BLaER1 (cell line): ENCODE data around the gene NDRG4.

Experiments
- H3K27ac ChIP-seq: shearing (Covaris generic); formaldehyde crosslinking; 2 replicates; pipeline ENCODE4 v1.8.1; 2022
- H3K27me3 ChIP-seq: shearing (Covaris generic); formaldehyde crosslinking; 2 replicates; pipeline ENCODE4 v1.8.1; 2022
- H3K36me3 ChIP-seq: shearing (Covaris generic); formaldehyde crosslinking; 2 replicates; pipeline ENCODE4 v1.8.1; 2022
- H3K4me1 ChIP-seq: shearing (Covaris generic); formaldehyde crosslinking; 2 replicates; pipeline ENCODE4 v1.8.1; 2022
- H3K4me2 ChIP-seq: shearing (Covaris generic); formaldehyde crosslinking; 2 replicates; pipeline ENCODE4 v1.8.1; 2022
- H3K4me3 ChIP-seq: shearing (Covaris generic); formaldehyde crosslinking; 2 replicates; pipeline ENCODE4 v1.8.1; 2022
- H3K9ac ChIP-seq: shearing (Covaris generic); formaldehyde crosslinking; 2 replicates; pipeline ENCODE4 v1.8.1; 2022
- H3K9me3 ChIP-seq: shearing (Covaris generic); formaldehyde crosslinking; 2 replicates; pipeline ENCODE4 v1.8.1; 2022
- H4K20me1 ChIP-seq: shearing (Covaris generic); formaldehyde crosslinking; 2 replicates; pipeline ENCODE4 v1.8.1; 2022
- Cebpa-rat ChIP-seq: shearing (Covaris generic); IDR thresholded peaks from 2 replicates; pipeline ENCODE4 v1.8.1; 2022

The NDRG4 gene

GRCh38 chr16:58535100-58535499 is 35.2 kb downstream of the NDRG4 start:
- Histone ChIP-seq H3K4me3 (no peak overlapping the region), H3K27me3 (no peaks in the 10 kb centered on the region), H3K36me3 (peaks cover 99% of the 10 kb centered on the region), H3K4me1 (no peaks in the 10 kb centered on the region), H3K9me3 (no peaks in the 10 kb centered on the region), H3K27ac (no peak overlapping the region), H3K9ac (no peak overlapping the region), H3K4me2 (no peak overlapping the region), H4K20me1 (peaks cover 82% of the 10 kb centered on the region)
- no peak for TF ChIP-seq Cebpa-rat

GRCh38 chr16:58536278-58536677 is 36.3 kb downstream of the NDRG4 start:
- Histone ChIP-seq H3K4me3 (no peak overlapping the region), H4K20me1 (peaks cover 78% of the 10 kb centered on the region), H3K36me3 (peaks cover 99% of the 10 kb centered on the region), H3K9me3 (no peaks in the 10 kb centered on the region), H3K4me2 (no peak overlapping the region), H3K27ac (no peak overlapping the region), H3K9ac (no peak overlapping the region), H3K27me3 (no peaks in the 10 kb centered on the region), H3K4me1 (no peaks in the 10 kb centered on the region)
- no peak for TF ChIP-seq Cebpa-rat

- no peaks in the 10 kb centered on the region for H3K9me3 ChIP-seq
- no peak overlapping the region for H3K9ac ChIP-seq
- H3K4me3 ChIP-seq = no peak overlapping the region
- no peak for TF ChIP-seq Cebpa-rat
- no peaks in the 10 kb centered on the region for H3K4me1 ChIP-seq
- no peaks in the 10 kb centered on the region for H3K27me3 ChIP-seq
- H4K20me1 ChIP-seq = peaks cover 76% of the 10 kb centered on the region
- peaks cover 99% of the 10 kb centered on the region for H3K36me3 ChIP-seq
- H3K27ac ChIP-seq = no peak overlapping the region
- H3K4me2 ChIP-seq = no peak overlapping the region
Measured at GRCh38 chr16:58537124-58537906, 37.4 kb downstream of the NDRG4 start.

GRCh38 chr16:58541711-58542110 is 41.8 kb downstream of the NDRG4 start:
- Histone ChIP-seq H3K36me3 (peaks cover 99% of the 10 kb centered on the region), H3K4me1 (no peaks in the 10 kb centered on the region), H3K27ac (no peak overlapping the region), H4K20me1 (peaks cover 86% of the 10 kb centered on the region), H3K27me3 (no peaks in the 10 kb centered on the region), H3K4me3 (no peak overlapping the region), H3K9ac (no peak overlapping the region), H3K4me2 (no peak overlapping the region), H3K9me3 (no peaks in the 10 kb centered on the region)
- no peak for TF ChIP-seq Cebpa-rat

GRCh38 chr16:58542291-58542690 is 42.3 kb downstream of the NDRG4 start:
- no peaks in the 10 kb centered on the region for H3K9me3 ChIP-seq
- no peak overlapping the region for H3K9ac ChIP-seq
- H3K27me3 ChIP-seq = no peaks in the 10 kb centered on the region
- no peak overlapping the region for H3K4me3 ChIP-seq
- no peak for TF ChIP-seq Cebpa-rat
- no peaks in the 10 kb centered on the region for H3K4me1 ChIP-seq
- H3K36me3 ChIP-seq = peaks cover 99% of the 10 kb centered on the region
- H3K27ac ChIP-seq = no peak overlapping the region
- peaks cover 86% of the 10 kb centered on the region for H4K20me1 ChIP-seq
- H3K4me2 ChIP-seq = no peak overlapping the region

- no peak overlapping the region for H3K9ac ChIP-seq
- no peaks in the 10 kb centered on the region for H3K4me1 ChIP-seq
- H3K4me3 ChIP-seq = no peak overlapping the region
- H3K36me3 ChIP-seq = peaks cover 99% of the 10 kb centered on the region
- H3K4me2 ChIP-seq = no peak overlapping the region
- peaks cover 88% of the 10 kb centered on the region for H4K20me1 ChIP-seq
- no peak overlapping the region for H3K27ac ChIP-seq
- no peaks in the 10 kb centered on the region for H3K27me3 ChIP-seq
- TF ChIP-seq Cebpa-rat = no peak
- no peaks in the 10 kb centered on the region for H3K9me3 ChIP-seq
Measured at GRCh38 chr16:58543685-58544084, 43.7 kb downstream of the NDRG4 start.

GRCh38 chr16:58548378-58548777 is 48.4 kb downstream of the NDRG4 start:
- TF ChIP-seq Cebpa-rat = no peak
- Histone ChIP-seq H3K27me3 (no peaks in the 10 kb centered on the region), H4K20me1 (peaks cover 97% of the 10 kb centered on the region), H3K27ac (no peak overlapping the region), H3K4me1 (no peaks in the 10 kb centered on the region), H3K4me3 (no peak overlapping the region), H3K9ac (no peak overlapping the region), H3K9me3 (no peaks in the 10 kb centered on the region), H3K36me3 (peaks cover 100% of the 10 kb centered on the region), H3K4me2 (no peak overlapping the region)

GRCh38 chr16:58551496-58551895 is 51.6 kb downstream of the NDRG4 start:
- no peak overlapping the region for H3K4me2 ChIP-seq
- peaks cover 99% of the 10 kb centered on the region for H3K36me3 ChIP-seq
- H3K4me1 ChIP-seq = no peaks in the 10 kb centered on the region
- peaks cover 83% of the 10 kb centered on the region for H4K20me1 ChIP-seq
- TF ChIP-seq Cebpa-rat = no peak
- no peaks in the 10 kb centered on the region for H3K27me3 ChIP-seq
- H3K27ac ChIP-seq = no peak overlapping the region
- no peaks in the 10 kb centered on the region for H3K9me3 ChIP-seq
- no peak overlapping the region for H3K4me3 ChIP-seq
- no peak overlapping the region for H3K9ac ChIP-seq

- H3K4me3 ChIP-seq = no peak overlapping the region
- H3K4me1 ChIP-seq = no peaks in the 10 kb centered on the region
- TF ChIP-seq Cebpa-rat = no peak
- H3K4me2 ChIP-seq = no peak overlapping the region
- H3K27me3 ChIP-seq = no peaks in the 10 kb centered on the region
- no peaks in the 10 kb centered on the region for H3K9me3 ChIP-seq
- peaks cover 84% of the 10 kb centered on the region for H4K20me1 ChIP-seq
- H3K27ac ChIP-seq = no peak overlapping the region
- H3K9ac ChIP-seq = no peak overlapping the region
- peaks cover 98% of the 10 kb centered on the region for H3K36me3 ChIP-seq
Measured at GRCh38 chr16:58556678-58557077, 56.7 kb downstream of the NDRG4 start.
